Hematopoietic multipotent progenitor cell treated with erythropoietin and hydrocortisone succinate and interleukin-3 and kit ligand, for 17 days (in vitro differentiated cells): ENCODE data around the gene HNRNPM.

ENCODE experiments used
- DNase-seq: peaks from one replicate; pipeline ENCODE4 v3.0.0-alpha.2; 2015; ENCODE audit warnings: low spot score

HNRNPM gene

GRCh38 chr19:8487137-8487851, 42.5 kb downstream of the HNRNPM start:
- DNase-seq, result no peak

- DNase-seq, result no peak
Measured at GRCh38 chr19:8488365-8488764, 43.6 kb downstream of the HNRNPM start.

- no peak for DNase-seq
Measured at GRCh38 chr19:8489561-8490394, 45.0 kb downstream of the HNRNPM start.

- DNase-seq, result no peak
Measured at GRCh38 chr19:8490395-8490760, 45.6 kb downstream of the HNRNPM start.

- DNase-seq, result no peak
Measured at GRCh38 chr19:8490873-8491272, 46.1 kb downstream of the HNRNPM start.

- DNase-seq, result no peak
Measured at GRCh38 chr19:8491574-8491973, 46.8 kb downstream of the HNRNPM start.

GRCh38 chr19:8494158-8494557, 49.4 kb downstream of the HNRNPM start:
- DNase-seq, result no peak

- DNase-seq, result no peak
Measured at GRCh38 chr19:8498295-8498694, 53.5 kb downstream of the HNRNPM start.

GRCh38 chr19:8499048-8499833, 54.5 kb downstream of the HNRNPM start:
- DNase-seq, result no peak

- no peak for DNase-seq
Measured at GRCh38 chr19:8500158-8500557, 55.4 kb downstream of the HNRNPM start.

GRCh38 chr19:8501516-8501915, 56.7 kb downstream of the HNRNPM start:
- DNase-seq, result no peak

- DNase-seq, result no peak
Measured at GRCh38 chr19:8501981-8502380, 57.2 kb downstream of the HNRNPM start.

GRCh38 chr19:8503510-8503909, 58.7 kb downstream of the HNRNPM start:
- no peak for DNase-seq

GRCh38 chr19:8504171-8504570, 59.4 kb downstream of the HNRNPM start:
- no peak for DNase-seq

GRCh38 chr19:8504919-8505318, 60.1 kb downstream of the HNRNPM start:
- no peak for DNase-seq

GRCh38 chr19:8505680-8506401, 61.1 kb downstream of the HNRNPM start:
- DNase-seq, result peak; percentile 77

- no peak for DNase-seq
Measured at GRCh38 chr19:8506402-8506957, 61.7 kb downstream of the HNRNPM start.

- no peak for DNase-seq
Measured at GRCh38 chr19:8510589-8511115, 65.9 kb downstream of the HNRNPM start.

GRCh38 chr19:8511573-8512101, 66.9 kb downstream of the HNRNPM start:
- DNase-seq, result no peak

GRCh38 chr19:8512115-8512967, 67.6 kb downstream of the HNRNPM start:
- peak; percentile 45 for DNase-seq
